C4-2B (cell line): ENCODE data around the gene ACADS.

Experiments used
- CTCF ChIP-seq: fragments of 450-650 bp; conservative IDR thresholded peaks from 2 replicates; pipeline ENCODE4 v1.5.1; 2017; ENCODE audit warnings: mild to moderate bottlenecking
- ZFX ChIP-seq: fragments of 450-650 bp; IDR thresholded peaks from 2 replicates; pipeline ENCODE4 v1.6.1; 2017

DNA sequence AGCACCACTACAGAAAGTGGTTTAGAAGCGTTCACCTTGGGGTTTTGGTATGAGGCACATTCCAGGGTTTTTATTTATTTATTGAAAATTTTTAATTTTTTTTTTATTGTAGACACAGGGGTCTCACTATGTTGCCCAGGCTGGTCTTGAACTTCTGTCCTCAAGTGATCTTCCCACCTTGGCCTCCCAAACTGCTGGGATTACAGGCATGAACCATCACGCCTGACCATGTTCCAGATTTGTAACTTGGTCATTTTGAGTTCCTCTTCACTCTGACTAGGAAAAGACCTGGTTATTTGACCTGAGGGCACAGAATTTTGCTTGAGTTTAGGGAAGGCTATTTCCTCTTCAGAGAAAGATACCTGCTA, 35.6 kb upstream of the ACADS start:
- no peak for TF ChIP-seq CTCF
- no peak for TF ChIP-seq ZFX
